ENCODE measurements around the gene MALL. TPM values are rescaled to one million over a fixed set of nuclear protein-coding genes. Genes with fewer than 3 reads are reported as not detected.

The MALL gene
- total and polyA plus RNA-seq, 2 of the 13 experiments (the other 11 are each of a cell fraction or from before 2014, with no cell fraction given): not detected

- Histone ChIP-seq H3K27ac (ENCODE audit: extremely low read length, insufficient read depth, low read length) (peak overlapping the region; percentile 74), H3K36me3 (replicated peaks in 1 of 2; ENCODE audit: control insufficient read depth in 1 of 2, insufficient read depth in 2 of 2, low read length in 2 of 2) (no peaks in the 10 kb centered on the region), H2AFZ (ENCODE audit: low read length) (no peak overlapping the region), H3K9me3 (ENCODE audit: low read length) (0 out of 2 replicates have a peak, but pooled peaks cover 3% of the 10 kb centered on the region), H3K9ac (ENCODE audit: insufficient read depth, low read depth, low read length) (no peak overlapping the region; the same call in 1 of the 2 replicates), H3K4me3 (replicated peaks in 1 of 3; ENCODE audit: insufficient read depth in 1 of 3, low read depth in 2 of 3, low read length in 3 of 3) (no peak overlapping the region), H3K27me3 (ENCODE audit: control insufficient read depth in 1 of 2, insufficient read depth in 2 of 2, low read length in 2 of 2) (no peaks in the 10 kb centered on the region), H4K20me1 (ENCODE audit: insufficient read depth, low read length) (no peaks in the 10 kb centered on the region), H3K79me2 (ENCODE audit: insufficient read depth, low read length) (no peaks in the 10 kb centered on the region), H3K4me2 (ENCODE audit: low read depth, low read length) (no peak overlapping the region), H3K4me1 (ENCODE audit: insufficient read depth, low read length) (peaks cover 37% of the 10 kb centered on the region)
- FAIRE-seq: no peak
- WGBS (ENCODE audit: low lambda C conversion rate): over 99% methylated on average over 2 of the region's 2 CpGs
- no TSS peak for BruUV-seq (replicated peaks)
- no peak for DNase-seq (ENCODE audit: low spot score)
- in situ Hi-C loops (cut with HindIII; ENCODE audit: extremely low pct_ligation_motif_present, low pct_unique_long_range_greater_than_20kb) (no loop called here), intact Hi-C loops (cut with micrococcal nuclease; ENCODE audit: unreplicated experiment) (loop anchor here (5.0 kb wide), 1 partner anchor 630 kb away; no protein-coding TSS in a partner anchor)
- no peak for TF ChIP-seq ZNF503 (CRISPR knock-in tag; IDR thresholded peaks at IDR 0.05)
- no peak for TF ChIP-seq ZNF878 (CRISPR knock-in tag; IDR thresholded peaks at IDR 0.05)
- no peak for TF ChIP-seq GFI1 (CRISPR knock-in tag; IDR thresholded peaks at IDR 0.05; ENCODE audit: borderline replicate concordance)
- TF ChIP-seq ZNF143 (CRISPR knock-in tag; IDR thresholded peaks at IDR 0.05): no peak
- TF ChIP-seq SSRP1 (CRISPR knock-in tag; IDR thresholded peaks at IDR 0.05): no peak
- no peak for ATAC-seq
- CTCF ChIA-PET (ENCODE audit: low intra/inter-chr PET ratio, low total read pairs): no interaction called here
- POLR2A ChIA-PET: no interaction called here
Measured at GRCh38 chr2:110146945-110147332, 31.3 kb upstream of the MALL start.

DNA sequence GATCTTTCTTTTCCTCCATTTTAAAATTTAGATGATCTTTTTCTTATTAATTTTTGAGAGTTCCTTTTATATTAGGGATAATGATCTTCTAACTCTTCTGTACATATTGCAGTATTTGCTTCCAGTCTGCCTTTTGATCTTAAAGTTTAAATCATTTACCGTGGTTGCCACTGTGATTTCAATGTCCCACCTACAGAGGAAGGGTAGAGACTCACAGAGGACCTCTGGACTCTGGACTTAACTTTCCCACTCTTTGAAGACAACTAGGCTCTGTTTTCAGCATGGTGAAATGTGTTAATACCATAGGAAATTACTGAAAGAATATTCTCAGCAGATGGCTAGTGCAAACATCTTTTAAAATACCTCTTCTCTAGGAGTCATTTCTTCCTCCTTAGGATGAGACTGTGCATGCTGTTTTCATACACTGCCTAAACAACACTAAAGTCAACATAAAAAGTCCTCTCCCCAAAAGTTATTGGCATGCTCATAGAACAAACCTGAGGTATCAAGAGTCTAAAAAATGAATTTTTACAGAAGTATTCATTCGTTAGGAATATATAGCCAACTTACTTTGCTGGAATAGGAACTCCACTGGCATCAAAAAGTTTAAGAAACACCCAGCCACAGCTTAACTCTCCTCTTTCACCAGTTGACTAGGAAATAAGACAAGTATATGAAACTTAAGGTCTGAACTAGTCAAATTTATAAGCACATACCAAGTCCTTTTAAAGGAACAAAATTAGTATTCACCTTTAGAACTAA, 30.7 kb upstream of the MALL start:
- Histone ChIP-seq H3K27ac (ENCODE audit: extremely low read length, insufficient read depth, low read length) (peak overlapping the region; percentile 74), H3K4me1 (ENCODE audit: insufficient read depth, low read length) (peaks cover 37% of the 10 kb centered on the region), H3K9ac (ENCODE audit: insufficient read depth, low read depth, low read length) (peak overlapping the region; percentile 12; the same call in 1 of the 2 replicates), H3K27me3 (ENCODE audit: control insufficient read depth in 1 of 2, insufficient read depth in 2 of 2, low read length in 2 of 2) (no peaks in the 10 kb centered on the region), H2AFZ (ENCODE audit: low read length) (no peak overlapping the region), H3K79me2 (ENCODE audit: insufficient read depth, low read length) (no peaks in the 10 kb centered on the region), H3K4me2 (ENCODE audit: low read depth, low read length) (peak overlapping the region; percentile 53), H3K9me3 (ENCODE audit: low read length) (0 out of 2 replicates have a peak, but pooled peaks cover 3% of the 10 kb centered on the region), H3K36me3 (replicated peaks in 1 of 2; ENCODE audit: control insufficient read depth in 1 of 2, insufficient read depth in 2 of 2, low read length in 2 of 2) (no peaks in the 10 kb centered on the region), H3K4me3 (replicated peaks in 1 of 3; ENCODE audit: insufficient read depth in 1 of 3, low read depth in 2 of 3, low read length in 3 of 3) (peak overlapping the region in 1 of 3 experiments; percentile 3; a peak in 1 of 6 replicates), H4K20me1 (ENCODE audit: insufficient read depth, low read length) (no peaks in the 10 kb centered on the region)
- DNase-seq (ENCODE audit: low spot score): peak; percentile 96
- in situ Hi-C loops (cut with HindIII; ENCODE audit: extremely low pct_ligation_motif_present, low pct_unique_long_range_greater_than_20kb) (no loop called here), intact Hi-C loops (cut with micrococcal nuclease; ENCODE audit: unreplicated experiment) (loop anchor here (5.0 kb wide), 1 partner anchor 629 kb away; no protein-coding TSS in a partner anchor)
- CTCF ChIA-PET (ENCODE audit: low intra/inter-chr PET ratio, low total read pairs): no interaction called here
- WGBS (ENCODE audit: low lambda C conversion rate): 11% methylated on average over 2 of the region's 2 CpGs
- peak; percentile 99 for ATAC-seq
- POLR2A ChIA-PET: no interaction called here
- FAIRE-seq: peak; percentile 96
- no TSS peak for BruUV-seq (replicated peaks)
- TF ChIP-seq MXD4 (CRISPR knock-in tag; IDR thresholded peaks at IDR 0.05): no peak
- TF ChIP-seq E2F1 (CRISPR knock-in tag; IDR thresholded peaks at IDR 0.05): no peak
- no peak for TF ChIP-seq ZNF790 (CRISPR knock-in tag; IDR thresholded peaks at IDR 0.05; ENCODE audit: borderline replicate concordance)
- TF ChIP-seq, protein P1, sequence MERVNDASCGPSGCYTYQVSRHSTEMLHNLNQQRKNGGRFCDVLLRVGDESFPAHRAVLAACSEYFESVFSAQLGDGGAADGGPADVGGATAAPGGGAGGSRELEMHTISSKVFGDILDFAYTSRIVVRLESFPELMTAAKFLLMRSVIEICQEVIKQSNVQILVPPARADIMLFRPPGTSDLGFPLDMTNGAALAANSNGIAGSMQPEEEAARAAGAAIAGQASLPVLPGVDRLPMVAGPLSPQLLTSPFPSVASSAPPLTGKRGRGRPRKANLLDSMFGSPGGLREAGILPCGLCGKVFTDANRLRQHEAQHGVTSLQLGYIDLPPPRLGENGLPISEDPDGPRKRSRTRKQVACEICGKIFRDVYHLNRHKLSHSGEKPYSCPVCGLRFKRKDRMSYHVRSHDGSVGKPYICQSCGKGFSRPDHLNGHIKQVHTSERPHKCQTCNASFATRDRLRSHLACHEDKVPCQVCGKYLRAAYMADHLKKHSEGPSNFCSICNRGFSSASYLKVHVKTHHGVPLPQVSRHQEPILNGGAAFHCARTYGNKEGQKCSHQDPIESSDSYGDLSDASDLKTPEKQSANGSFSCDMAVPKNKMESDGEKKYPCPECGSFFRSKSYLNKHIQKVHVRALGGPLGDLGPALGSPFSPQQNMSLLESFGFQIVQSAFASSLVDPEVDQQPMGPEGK (CRISPR knock-in tag; IDR thresholded peaks at IDR 0.05): no peak
- TF ChIP-seq, protein P2, sequence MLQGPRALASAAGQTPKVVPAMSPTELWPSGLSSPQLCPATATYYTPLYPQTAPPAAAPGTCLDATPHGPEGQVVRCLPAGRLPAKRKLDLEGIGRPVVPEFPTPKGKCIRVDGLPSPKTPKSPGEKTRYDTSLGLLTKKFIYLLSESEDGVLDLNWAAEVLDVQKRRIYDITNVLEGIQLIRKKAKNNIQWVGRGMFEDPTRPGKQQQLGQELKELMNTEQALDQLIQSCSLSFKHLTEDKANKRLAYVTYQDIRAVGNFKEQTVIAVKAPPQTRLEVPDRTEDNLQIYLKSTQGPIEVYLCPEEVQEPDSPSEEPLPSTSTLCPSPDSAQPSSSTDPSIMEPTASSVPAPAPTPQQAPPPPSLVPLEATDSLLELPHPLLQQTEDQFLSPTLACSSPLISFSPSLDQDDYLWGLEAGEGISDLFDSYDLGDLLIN (CRISPR knock-in tag; IDR thresholded peaks at IDR 0.05; ENCODE audit: borderline replicate concordance): no peak
